SK-N-SH treated with all-trans-retinoic acid at 6 μM for 48 hours (cell line): ENCODE measurements around the gene FRMD3.

Experiments
- ATAC-seq: fragments of 200-7000 bp; cut with Tn5 transposase; 3 replicates; pipeline ENCODE4 v1.9.1; 2020; ENCODE audit warnings: mild to moderate bottlenecking, moderate library complexity
- ARNTL ChIP-seq: fragments of 450-650 bp; formaldehyde crosslinking; IDR thresholded peaks from 2 replicates; pipeline ENCODE4 v1.5.0; 2020; ENCODE audit warnings: low read depth, mild to moderate bottlenecking, moderate library complexity, borderline replicate concordance
- BACH2 ChIP-seq: fragments of 250-450 bp; sonication (Bioruptor Pico); IDR thresholded peaks from 2 replicates; pipeline ENCODE4 v1.9.0; 2021; ENCODE audit warnings: mild to moderate bottlenecking, borderline replicate concordance
- CSDC2 ChIP-seq: fragments of 250-450 bp; sonication (Bioruptor Pico); IDR thresholded peaks from 2 replicates; pipeline ENCODE4 v1.5.0; 2020; ENCODE audit warnings: mild to moderate bottlenecking, moderate library complexity
- ESRRG ChIP-seq: fragments of 250-450 bp; sonication (Bioruptor Pico); IDR thresholded peaks from 2 replicates; pipeline ENCODE4 v1.6.1; 2021; ENCODE audit warnings: mild to moderate bottlenecking
- GLIS3 ChIP-seq: fragments of 250-450 bp; sonication (Bioruptor Pico); IDR thresholded peaks from 2 replicates; pipeline ENCODE4 v1.5.0; 2020; ENCODE audit warnings: mild to moderate bottlenecking, moderate library complexity
- ISL1 ChIP-seq: fragments of 250-450 bp; sonication (Bioruptor Pico); IDR thresholded peaks from 2 replicates; pipeline ENCODE4 v2.1.2; 2022; ENCODE audit warnings: mild to moderate bottlenecking, moderate library complexity
- OSR1 ChIP-seq: fragments of 250-450 bp; sonication (Bioruptor Pico); IDR thresholded peaks from 2 replicates; pipeline ENCODE4 v1.8.0; 2022; ENCODE audit warnings: moderate library complexity, mild to moderate bottlenecking, inconsistent platforms
- PPARA ChIP-seq: fragments of 250-450 bp; sonication (Bioruptor Pico); IDR thresholded peaks from 2 replicates; pipeline ENCODE4 v1.5.0; 2020; ENCODE audit warnings: mild to moderate bottlenecking, borderline replicate concordance
- RARB ChIP-seq: fragments of 250-450 bp; sonication (Bioruptor Pico); IDR thresholded peaks from 2 replicates; pipeline ENCODE4 v1.8.0; 2021; ENCODE audit warnings: mild to moderate bottlenecking, moderate library complexity
- SNAI2 ChIP-seq: fragments of 250-450 bp; sonication (Bioruptor Pico); IDR thresholded peaks from 2 replicates; pipeline ENCODE4 v1.5.0; 2020; ENCODE audit warnings: mild to moderate bottlenecking, moderate library complexity
- TCF4 ChIP-seq: fragments of 250-450 bp; sonication (Bioruptor Pico); IDR thresholded peaks from 2 replicates; pipeline ENCODE4 v1.8.0; 2021; ENCODE audit warnings: mild to moderate bottlenecking, moderate library complexity, borderline replicate concordance
- TOX ChIP-seq: fragments of 250-450 bp; sonication (Bioruptor Pico); IDR thresholded peaks from 2 replicates; pipeline ENCODE4 v1.8.0; 2021; ENCODE audit warnings: mild to moderate bottlenecking, moderate library complexity, borderline replicate concordance
- ZC3H10 ChIP-seq: fragments of 250-450 bp; sonication (Bioruptor Pico); IDR thresholded peaks from 2 replicates; pipeline ENCODE4 v1.5.1; 2021; ENCODE audit warnings: mild to moderate bottlenecking, moderate library complexity
- ZFP3 ChIP-seq: fragments of 250-450 bp; sonication (Bioruptor Pico); IDR thresholded peaks from 2 replicates; pipeline ENCODE4 v1.5.0; 2020; ENCODE audit warnings: mild to moderate bottlenecking, moderate library complexity
- ZFP30 ChIP-seq: fragments of 450-650 bp; formaldehyde crosslinking; IDR thresholded peaks from 2 replicates; pipeline ENCODE4 v1.5.0; 2022; ENCODE audit warnings: mild to moderate bottlenecking, moderate library complexity
- ZNF565 ChIP-seq: fragments of 450-650 bp; formaldehyde crosslinking; conservative IDR thresholded peaks from 2 replicates; pipeline ENCODE4 v1.5.0; 2020; ENCODE audit warnings: low read depth, mild to moderate bottlenecking, moderate library complexity
- ZNF8 ChIP-seq: fragments of 450-650 bp; formaldehyde crosslinking; IDR thresholded peaks from 2 replicates; pipeline ENCODE4 v1.5.0; 2020; ENCODE audit warnings: mild to moderate bottlenecking, moderate library complexity
- TF ChIP-seq, protein P1 (sequence below): fragments of 250-450 bp; sonication (Bioruptor Pico); IDR thresholded peaks from 2 replicates; pipeline ENCODE4 v1.5.0; 2020; ENCODE audit warnings: mild to moderate bottlenecking, moderate library complexity
- TF ChIP-seq, protein P2 (sequence below): fragments of 250-450 bp; sonication (Bioruptor Pico); IDR thresholded peaks from 2 replicates; pipeline ENCODE4 v1.8.0; 2021; ENCODE audit warnings: low read depth, mild to moderate bottlenecking, moderate library complexity, borderline replicate concordance
- TF ChIP-seq, protein P3 (sequence below): fragments of 250-450 bp; sonication (Bioruptor Pico); IDR thresholded peaks from 2 replicates; pipeline ENCODE4 v1.5.1; 2021; ENCODE audit warnings: mild to moderate bottlenecking, moderate library complexity
- TF ChIP-seq, protein P4 (sequence below): fragments of 250-450 bp; sonication (Bioruptor Pico); IDR thresholded peaks from 2 replicates; pipeline ENCODE4 v1.5.1; 2020; ENCODE audit warnings: low read depth, mild to moderate bottlenecking, moderate library complexity
- TF ChIP-seq, protein P5 (sequence below): fragments of 250-450 bp; sonication (Bioruptor Pico); IDR thresholded peaks from 2 replicates; pipeline ENCODE4 v1.8.0; 2020; ENCODE audit warnings: mild to moderate bottlenecking, moderate library complexity, borderline replicate concordance

FRMD3 gene

DNA sequence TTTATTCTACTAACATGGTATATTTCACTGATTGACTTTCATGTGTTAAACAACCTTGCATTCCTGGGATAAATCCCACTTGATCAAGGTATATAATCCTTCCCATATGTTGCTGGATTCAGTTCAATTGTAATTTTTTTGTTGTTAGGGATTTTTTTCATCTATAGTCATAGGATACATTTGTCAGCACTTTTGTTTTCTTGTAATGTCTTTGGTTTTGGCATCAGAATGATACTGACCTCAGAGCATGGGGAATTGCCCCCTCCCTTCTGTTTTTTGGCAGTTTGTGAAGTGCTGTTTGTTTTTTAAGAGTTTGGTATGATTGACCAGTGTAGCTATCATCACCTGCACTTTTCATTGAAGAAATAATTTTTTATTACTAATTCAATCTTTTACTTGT, 298.5 kb downstream of the FRMD3 start:
- no peak for TF ChIP-seq TCF4 (CRISPR knock-in tag)
- TF ChIP-seq ZNF565: no peak
- no peak for TF ChIP-seq ZNF8
- TF ChIP-seq, protein P1, sequence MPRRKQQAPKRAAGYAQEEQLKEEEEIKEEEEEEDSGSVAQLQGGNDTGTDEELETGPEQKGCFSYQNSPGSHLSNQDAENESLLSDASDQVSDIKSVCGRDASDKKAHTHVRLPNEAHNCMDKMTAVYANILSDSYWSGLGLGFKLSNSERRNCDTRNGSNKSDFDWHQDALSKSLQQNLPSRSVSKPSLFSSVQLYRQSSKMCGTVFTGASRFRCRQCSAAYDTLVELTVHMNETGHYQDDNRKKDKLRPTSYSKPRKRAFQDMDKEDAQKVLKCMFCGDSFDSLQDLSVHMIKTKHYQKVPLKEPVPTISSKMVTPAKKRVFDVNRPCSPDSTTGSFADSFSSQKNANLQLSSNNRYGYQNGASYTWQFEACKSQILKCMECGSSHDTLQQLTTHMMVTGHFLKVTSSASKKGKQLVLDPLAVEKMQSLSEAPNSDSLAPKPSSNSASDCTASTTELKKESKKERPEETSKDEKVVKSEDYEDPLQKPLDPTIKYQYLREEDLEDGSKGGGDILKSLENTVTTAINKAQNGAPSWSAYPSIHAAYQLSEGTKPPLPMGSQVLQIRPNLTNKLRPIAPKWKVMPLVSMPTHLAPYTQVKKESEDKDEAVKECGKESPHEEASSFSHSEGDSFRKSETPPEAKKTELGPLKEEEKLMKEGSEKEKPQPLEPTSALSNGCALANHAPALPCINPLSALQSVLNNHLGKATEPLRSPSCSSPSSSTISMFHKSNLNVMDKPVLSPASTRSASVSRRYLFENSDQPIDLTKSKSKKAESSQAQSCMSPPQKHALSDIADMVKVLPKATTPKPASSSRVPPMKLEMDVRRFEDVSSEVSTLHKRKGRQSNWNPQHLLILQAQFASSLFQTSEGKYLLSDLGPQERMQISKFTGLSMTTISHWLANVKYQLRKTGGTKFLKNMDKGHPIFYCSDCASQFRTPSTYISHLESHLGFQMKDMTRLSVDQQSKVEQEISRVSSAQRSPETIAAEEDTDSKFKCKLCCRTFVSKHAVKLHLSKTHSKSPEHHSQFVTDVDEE (CRISPR knock-in tag): no peak
- TF ChIP-seq PPARA (CRISPR knock-in tag): no peak
- TF ChIP-seq, protein P2, sequence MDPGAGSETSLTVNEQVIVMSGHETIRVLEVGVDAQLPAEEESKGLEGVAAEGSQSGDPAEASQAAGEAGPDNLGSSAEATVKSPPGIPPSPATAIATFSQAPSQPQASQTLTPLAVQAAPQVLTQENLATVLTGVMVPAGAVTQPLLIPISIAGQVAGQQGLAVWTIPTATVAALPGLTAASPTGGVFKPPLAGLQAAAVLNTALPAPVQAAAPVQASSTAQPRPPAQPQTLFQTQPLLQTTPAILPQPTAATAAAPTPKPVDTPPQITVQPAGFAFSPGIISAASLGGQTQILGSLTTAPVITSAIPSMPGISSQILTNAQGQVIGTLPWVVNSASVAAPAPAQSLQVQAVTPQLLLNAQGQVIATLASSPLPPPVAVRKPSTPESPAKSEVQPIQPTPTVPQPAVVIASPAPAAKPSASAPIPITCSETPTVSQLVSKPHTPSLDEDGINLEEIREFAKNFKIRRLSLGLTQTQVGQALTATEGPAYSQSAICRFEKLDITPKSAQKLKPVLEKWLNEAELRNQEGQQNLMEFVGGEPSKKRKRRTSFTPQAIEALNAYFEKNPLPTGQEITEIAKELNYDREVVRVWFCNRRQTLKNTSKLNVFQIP: no peak
- TF ChIP-seq RARB (CRISPR knock-in tag): no peak
- no peak for TF ChIP-seq OSR1 (CRISPR knock-in tag)
- TF ChIP-seq ZFP30: no peak
- TF ChIP-seq TOX: no peak
- TF ChIP-seq SNAI2: no peak
- TF ChIP-seq ZC3H10 (CRISPR knock-in tag): no peak
- no peak for TF ChIP-seq ARNTL (CRISPR knock-in tag)
- no peak for TF ChIP-seq GLIS3
- TF ChIP-seq ISL1: no peak
- no peak for TF ChIP-seq ESRRG (CRISPR knock-in tag)
- no peak for TF ChIP-seq ZFP3 (CRISPR knock-in tag)
- TF ChIP-seq, protein P3, sequence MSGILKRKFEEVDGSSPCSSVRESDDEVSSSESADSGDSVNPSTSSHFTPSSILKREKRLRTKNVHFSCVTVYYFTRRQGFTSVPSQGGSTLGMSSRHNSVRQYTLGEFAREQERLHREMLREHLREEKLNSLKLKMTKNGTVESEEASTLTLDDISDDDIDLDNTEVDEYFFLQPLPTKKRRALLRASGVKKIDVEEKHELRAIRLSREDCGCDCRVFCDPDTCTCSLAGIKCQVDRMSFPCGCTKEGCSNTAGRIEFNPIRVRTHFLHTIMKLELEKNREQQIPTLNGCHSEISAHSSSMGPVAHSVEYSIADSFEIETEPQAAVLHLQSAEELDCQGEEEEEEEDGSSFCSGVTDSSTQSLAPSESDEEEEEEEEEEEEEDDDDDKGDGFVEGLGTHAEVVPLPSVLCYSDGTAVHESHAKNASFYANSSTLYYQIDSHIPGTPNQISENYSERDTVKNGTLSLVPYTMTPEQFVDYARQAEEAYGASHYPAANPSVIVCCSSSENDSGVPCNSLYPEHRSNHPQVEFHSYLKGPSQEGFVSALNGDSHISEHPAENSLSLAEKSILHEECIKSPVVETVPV: no peak
- no peak for ATAC-seq

DNA sequence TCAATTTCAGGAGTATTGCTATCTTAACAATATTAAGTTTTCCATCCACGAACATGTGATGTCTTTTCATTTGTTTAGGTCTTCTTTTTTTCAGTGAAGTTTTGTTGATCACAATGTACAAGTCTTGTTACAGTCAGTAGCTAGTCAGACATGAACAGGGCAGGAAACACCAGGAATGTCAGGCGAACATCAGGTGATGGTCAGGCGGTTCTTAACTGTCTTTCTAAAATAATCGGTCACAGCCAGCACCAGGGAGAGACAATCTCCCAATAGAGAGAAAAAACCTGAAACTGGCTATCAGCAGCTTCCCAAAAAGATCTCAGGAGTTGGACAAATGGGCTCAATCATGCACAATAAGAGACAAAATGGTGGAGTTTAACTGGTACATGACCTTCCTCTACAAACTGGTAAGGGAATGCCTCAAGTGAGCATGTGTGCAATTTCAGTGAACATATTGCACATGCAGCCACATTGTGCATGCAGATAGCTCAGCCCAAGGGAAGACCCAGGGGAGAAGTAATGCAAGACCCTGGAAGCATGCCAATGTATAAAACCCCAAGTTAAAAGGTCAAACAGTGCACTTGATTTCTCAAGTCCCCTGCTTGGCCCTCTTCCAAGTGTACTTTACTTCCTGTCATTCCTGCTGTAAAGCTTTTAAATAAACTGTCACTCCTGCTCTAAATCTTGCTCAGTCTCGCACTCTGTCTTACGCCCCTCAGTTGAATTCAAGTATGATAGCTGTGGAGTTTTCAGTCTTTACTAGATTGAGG, 299.1 kb downstream of the FRMD3 start:
- no peak for TF ChIP-seq ZFP30
- no peak for TF ChIP-seq ZNF565
- TF ChIP-seq, protein P2: no peak
- no peak for TF ChIP-seq CSDC2 (CRISPR knock-in tag)
- TF ChIP-seq, protein P4, sequence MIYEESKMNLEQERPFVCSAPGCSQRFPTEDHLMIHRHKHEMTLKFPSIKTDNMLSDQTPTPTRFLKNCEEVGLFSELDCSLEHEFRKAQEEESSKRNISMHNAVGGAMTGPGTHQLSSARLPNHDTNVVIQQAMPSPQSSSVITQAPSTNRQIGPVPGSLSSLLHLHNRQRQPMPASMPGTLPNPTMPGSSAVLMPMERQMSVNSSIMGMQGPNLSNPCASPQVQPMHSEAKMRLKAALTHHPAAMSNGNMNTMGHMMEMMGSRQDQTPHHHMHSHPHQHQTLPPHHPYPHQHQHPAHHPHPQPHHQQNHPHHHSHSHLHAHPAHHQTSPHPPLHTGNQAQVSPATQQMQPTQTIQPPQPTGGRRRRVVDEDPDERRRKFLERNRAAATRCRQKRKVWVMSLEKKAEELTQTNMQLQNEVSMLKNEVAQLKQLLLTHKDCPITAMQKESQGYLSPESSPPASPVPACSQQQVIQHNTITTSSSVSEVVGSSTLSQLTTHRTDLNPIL (CRISPR knock-in tag): no peak
- no peak for TF ChIP-seq ZC3H10 (CRISPR knock-in tag)
- TF ChIP-seq ZFP3 (CRISPR knock-in tag): no peak
- TF ChIP-seq TOX: no peak
- TF ChIP-seq, protein P3: no peak
- TF ChIP-seq RARB (CRISPR knock-in tag): no peak
- TF ChIP-seq, protein P5, sequence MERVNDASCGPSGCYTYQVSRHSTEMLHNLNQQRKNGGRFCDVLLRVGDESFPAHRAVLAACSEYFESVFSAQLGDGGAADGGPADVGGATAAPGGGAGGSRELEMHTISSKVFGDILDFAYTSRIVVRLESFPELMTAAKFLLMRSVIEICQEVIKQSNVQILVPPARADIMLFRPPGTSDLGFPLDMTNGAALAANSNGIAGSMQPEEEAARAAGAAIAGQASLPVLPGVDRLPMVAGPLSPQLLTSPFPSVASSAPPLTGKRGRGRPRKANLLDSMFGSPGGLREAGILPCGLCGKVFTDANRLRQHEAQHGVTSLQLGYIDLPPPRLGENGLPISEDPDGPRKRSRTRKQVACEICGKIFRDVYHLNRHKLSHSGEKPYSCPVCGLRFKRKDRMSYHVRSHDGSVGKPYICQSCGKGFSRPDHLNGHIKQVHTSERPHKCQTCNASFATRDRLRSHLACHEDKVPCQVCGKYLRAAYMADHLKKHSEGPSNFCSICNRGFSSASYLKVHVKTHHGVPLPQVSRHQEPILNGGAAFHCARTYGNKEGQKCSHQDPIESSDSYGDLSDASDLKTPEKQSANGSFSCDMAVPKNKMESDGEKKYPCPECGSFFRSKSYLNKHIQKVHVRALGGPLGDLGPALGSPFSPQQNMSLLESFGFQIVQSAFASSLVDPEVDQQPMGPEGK (CRISPR knock-in tag): no peak
- no peak for TF ChIP-seq OSR1 (CRISPR knock-in tag)
- TF ChIP-seq BACH2 (CRISPR knock-in tag): no peak
- no peak for TF ChIP-seq ESRRG (CRISPR knock-in tag)
- TF ChIP-seq ZNF8: no peak
- no peak for TF ChIP-seq PPARA (CRISPR knock-in tag)
- TF ChIP-seq ISL1: no peak
- TF ChIP-seq, protein P1 (CRISPR knock-in tag): no peak
- TF ChIP-seq ARNTL (CRISPR knock-in tag): no peak
- no peak for ATAC-seq
